CD4-positive, alpha-beta T cell treated with Interleukin-21 for 1 hour (primary cell): ENCODE measurements around the gene CYP27C1.

Source experiments
- DNase-seq: peaks from one replicate; pipeline ENCODE4 v3.0.0-alpha.2; 2020

Gene CYP27C1

GRCh38 chr2:127146071-127146725 is 73.9 kb downstream of the CYP27C1 start:
- no peak for DNase-seq

DNA sequence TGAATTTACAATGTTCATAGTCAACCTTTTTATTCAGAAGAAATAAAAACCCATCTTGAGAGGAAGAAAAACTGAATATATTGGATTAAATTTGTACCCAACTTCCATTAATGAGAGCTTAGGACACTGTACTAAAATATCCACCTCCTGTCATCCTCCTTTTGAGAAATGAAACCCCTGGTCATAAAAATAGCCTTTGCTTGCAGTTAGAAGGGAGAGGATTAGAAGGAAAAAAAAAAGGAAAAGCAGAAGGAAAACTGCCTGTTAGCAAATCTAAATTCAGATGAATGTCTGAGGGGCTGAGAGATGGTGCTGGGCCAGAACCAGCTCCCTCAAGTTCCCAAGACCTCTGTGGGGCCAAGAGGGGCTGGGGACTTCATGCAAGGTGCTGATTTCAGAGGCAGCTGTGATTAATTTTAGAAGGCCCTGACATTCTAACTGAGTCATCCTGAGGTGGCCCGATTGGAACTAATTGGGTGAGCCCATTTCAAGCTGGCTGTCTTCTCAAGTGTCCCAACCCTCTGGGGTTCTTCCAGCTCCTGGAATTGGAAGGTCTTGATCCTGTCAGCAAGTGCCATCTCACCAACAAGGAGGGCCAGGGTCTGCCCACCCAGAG is 74.7 kb downstream of the CYP27C1 start:
- DNase-seq: no peak

DNA sequence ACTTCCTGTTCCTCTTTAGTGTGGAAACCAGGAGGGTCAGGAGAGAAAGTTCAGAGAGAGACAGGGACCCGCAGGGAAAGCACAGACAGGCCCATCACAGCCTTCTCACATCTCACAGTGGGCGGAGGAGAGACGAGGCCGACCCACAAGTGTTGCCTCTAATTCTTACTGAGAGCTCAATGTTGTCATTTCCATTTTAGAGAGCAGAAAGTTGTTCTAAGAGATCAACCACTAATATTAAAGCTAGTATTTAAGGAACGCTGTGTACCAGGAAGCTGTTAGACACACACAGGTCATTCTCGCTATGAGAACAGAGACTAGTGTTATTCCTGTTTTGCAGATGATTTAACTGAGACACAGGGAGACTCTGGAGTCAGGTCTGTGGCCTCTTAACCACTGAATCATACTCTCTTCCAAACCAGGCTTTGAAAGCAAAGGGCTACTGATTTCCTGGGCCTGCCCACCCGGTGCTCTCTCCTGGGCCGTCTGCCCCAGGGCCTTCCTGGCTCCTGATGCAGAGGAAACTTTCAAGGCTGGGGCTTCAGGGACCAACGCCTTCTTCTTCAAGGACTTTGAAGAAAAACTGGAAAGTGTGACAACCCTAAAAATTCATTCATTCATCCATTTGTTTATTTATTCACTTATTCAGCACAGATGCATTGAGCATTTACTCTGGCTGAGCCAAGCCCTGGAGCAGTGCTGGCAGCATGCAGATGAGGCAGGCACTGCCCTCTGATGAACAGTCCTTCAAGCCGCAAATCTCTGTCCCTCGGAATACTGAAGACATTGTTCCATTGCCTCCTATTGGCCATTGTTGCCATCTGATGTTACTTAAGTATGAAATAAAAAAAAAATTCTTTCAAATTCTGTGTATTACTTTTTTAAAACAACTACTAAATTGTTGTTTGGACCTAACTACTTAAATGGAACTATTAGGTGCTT is 76.0 kb downstream of the CYP27C1 start:
- DNase-seq: no peak

DNA sequence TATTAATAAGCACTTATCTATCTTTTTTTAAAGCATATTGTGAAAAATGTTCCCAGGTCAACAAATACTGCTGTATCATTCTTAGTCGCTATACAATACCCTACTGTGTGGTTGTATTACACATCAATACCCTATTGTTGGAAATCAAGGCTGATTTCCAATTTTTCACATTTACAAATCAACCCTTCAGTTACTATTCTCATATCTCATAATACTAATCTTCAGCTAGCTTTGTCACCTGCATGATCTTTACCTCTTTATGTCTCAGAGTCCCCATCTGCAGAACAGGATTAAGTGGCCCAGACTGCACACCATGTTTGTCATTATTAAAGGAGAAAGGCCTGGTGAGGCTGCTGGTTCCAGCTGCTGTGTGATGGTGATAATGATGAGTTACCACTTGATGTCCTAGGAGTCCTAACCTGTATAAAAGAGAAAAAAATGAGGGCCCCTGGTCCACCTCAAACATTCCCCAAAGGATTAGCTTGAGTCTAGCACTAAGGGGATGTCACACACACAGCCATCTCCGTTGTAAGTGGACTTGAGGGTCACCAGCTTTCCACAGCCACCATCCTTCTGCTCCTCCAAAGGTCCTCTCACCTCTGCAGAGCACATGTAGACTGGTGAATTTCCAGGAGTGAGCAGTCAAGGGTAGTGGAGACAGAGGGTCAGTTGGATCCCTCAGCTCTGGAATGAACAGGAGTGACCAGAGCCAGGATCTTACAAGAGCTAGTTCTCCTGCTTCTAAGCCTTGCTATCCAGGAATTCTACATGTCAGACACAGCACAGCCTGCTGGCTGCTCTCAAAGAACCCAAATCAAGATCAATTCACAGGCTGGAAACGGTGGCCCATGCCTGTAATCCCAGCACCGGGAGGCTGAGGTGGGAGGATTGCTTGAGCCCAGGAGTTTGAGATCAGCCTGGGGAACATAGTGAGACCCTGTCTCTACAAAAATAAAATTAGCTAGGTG is 77.2 kb downstream of the CYP27C1 start:
- DNase-seq: no peak

DNA sequence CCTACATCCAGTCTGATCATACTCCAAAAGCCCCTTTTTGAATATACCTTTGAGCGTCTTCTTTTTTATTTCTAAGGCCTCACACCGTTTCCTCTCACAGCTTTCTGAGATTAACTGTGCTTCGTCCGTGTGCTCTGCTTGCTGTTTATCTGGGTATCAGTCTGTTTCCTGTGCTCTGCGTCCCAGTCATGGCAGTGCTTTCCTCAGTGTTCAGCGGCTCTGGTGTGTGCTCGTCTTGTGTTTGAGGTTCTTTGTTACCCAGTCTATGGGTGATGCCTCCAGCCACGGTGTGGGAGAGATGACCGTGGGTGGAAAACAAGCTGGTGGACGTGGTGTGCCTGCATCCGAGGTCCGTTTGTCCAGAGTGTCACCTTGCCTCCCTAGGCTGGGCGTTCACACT is 79.6 kb downstream of the CYP27C1 start:
- DNase-seq: no peak

- no peak for DNase-seq
Observed at GRCh38 chr2:127139766-127140165, 80.3 kb downstream of the CYP27C1 start.

DNA sequence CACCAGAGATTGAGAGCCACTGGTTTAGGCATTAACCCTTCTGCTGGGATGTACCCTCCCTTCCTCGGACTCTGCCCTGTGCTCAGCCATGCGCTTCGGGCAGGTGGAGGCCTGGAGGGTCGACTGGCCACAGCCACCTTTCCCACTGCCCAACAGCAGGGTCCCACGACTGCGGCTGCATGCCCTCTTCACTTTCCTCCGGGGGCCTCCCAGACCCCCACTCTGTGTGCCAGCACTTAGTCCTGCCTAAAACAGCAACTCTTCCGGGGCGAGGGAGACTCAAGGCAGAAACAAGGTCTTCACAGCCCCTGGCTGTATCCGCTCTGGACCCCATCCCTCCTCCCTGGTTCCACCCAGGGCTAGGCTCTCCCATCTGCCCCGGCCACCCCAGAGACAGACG is 81.8 kb downstream of the CYP27C1 start:
- DNase-seq: no peak

DNA sequence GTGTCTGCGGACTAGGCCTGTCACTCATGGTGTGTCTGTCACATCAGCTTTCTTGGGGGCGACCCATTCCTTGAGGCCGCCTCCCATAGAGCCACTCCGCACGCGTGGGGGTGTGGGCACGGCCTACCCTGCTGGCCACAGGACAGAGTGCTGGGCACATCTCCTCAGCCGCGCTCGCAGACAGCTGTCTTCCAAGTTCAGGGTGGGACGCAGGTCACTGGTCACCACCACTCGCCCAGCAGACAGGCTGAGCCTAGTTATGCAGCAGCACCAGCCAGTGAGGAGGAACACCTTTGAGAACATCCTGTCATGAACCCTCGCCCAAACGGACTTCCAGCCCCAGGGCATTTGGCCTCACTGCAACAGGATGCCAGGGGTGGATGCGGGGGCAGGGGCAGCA is 82.4 kb downstream of the CYP27C1 start:
- DNase-seq: no peak

DNA sequence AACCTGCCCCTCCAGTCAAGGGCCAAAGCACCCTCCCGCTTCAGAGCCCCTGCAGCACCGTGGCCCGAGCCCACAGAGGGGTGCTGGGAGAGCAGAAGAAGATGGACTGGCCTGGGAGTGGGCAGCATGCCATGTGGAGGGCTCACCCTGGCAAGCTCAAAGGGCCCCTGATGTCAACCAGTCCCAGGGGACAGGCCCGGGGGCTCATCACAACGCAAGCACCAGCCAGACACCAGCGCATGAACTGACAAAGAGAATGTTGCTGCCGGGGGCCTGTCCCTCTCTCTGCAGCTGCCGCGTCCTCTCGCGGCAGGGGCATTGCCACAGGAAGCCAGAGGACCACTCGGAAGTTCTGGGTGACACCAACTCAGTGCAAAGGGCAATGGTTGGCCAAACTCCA is 82.9 kb downstream of the CYP27C1 start:
- no peak for DNase-seq

DNA sequence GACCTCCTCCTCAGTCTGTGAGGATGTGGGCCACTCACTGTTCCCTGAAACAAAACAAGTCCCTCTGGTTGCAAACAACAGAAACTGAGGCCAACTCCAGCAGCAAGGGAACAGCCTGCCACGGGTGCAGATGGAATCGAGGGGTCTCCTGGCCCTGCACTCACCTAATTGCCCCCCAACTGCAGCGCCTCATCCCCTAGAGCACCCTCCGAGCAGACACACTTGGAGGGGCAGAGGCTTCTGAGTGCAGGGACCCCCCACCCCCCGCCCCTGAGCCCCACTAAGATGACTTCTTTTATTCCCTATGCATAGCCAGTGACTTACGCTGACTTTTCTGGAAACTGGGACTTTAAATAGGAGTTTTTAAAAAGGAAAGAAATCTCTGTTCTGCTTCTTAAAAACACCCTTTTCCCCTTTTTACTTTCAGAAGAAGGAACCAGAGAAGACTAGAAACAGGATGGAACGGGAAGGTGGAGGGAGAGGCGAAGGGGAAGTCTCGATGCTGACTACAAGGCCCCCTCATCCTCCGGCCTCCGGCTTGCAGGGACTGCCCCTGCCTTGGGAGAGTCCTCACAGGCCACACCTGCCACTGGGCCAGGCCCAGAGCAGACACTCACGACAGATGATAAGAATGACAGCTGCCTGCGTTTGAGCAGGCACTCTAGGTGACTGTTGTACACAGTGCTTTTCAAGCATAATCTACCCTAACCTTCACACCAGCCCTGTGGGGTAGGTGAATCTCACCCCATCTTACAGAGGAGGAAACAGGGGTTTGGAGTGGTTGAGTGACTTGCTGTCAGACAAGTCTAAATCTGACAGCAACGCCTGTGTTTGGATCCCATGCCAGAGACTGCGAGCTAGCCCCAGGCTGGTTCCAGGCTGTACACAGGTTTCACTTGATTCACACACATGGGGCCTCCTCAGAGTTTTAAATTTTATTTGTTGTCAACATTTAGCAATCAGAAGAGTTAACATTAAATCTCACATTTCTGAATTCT is 85.0 kb downstream of the CYP27C1 start:
- DNase-seq: no peak

DNA sequence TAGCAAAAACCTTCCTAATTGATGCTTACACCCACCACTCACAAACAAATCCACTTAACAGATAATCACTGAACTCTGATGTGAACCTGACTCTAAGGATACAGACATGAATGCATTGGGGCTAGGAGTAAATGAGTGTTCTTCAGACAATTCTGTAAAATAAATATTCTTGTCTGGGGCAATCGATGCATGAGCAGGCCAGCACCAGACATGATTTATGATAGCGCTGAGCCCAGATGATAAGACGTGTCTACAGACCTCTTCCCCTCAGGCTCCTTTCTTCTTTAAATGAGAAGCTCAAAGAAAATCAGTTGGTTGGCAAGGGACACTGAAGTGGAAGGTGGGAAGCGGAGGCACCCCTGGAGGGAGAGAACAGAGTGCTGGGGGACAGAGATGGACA is 85.9 kb downstream of the CYP27C1 start:
- DNase-seq: no peak
